ENCODE data around the gene BTBD7. TPM values are rescaled to one million over a fixed set of nuclear protein-coding genes. Genes with fewer than 3 reads are reported as not detected.

Gene BTBD7
- total RNA-seq, 1 donor from 2014 or later, result 22.2 TPM

DNA sequence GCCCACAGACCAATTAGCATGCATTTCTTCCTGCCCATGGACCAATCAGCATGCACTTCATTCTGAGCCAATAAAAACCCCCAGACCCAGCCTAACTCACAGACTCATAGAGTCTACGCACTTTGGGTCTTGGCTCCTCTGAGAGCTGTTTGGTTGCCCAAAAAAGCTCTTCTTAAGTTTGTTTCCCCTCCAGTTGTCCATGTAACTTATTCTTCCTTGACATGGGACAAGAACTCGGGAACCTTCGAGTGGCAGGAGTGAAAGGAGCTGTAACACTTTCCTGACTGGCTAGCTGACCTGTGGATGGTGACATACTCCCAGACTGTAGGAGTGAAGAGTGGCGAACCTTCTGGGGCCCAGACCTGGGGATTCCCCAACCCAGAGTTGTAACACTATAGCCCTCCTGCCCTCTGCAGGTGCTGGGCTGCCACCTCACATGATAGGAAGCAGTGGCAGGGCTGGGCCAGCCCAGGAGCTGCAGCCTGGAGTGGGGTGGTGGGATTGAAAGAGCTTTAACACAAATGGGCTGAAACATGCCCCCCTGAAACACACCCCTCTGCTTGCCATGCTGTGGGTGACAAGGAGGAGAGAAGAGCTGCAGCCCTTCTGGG lies 4.4 kb upstream of the BTBD7 start:
- H3K4me3 ChIP-seq (ENCODE audit: low read depth, low read length), result no peak overlapping the region
- TF ChIP-seq, protein P1, sequence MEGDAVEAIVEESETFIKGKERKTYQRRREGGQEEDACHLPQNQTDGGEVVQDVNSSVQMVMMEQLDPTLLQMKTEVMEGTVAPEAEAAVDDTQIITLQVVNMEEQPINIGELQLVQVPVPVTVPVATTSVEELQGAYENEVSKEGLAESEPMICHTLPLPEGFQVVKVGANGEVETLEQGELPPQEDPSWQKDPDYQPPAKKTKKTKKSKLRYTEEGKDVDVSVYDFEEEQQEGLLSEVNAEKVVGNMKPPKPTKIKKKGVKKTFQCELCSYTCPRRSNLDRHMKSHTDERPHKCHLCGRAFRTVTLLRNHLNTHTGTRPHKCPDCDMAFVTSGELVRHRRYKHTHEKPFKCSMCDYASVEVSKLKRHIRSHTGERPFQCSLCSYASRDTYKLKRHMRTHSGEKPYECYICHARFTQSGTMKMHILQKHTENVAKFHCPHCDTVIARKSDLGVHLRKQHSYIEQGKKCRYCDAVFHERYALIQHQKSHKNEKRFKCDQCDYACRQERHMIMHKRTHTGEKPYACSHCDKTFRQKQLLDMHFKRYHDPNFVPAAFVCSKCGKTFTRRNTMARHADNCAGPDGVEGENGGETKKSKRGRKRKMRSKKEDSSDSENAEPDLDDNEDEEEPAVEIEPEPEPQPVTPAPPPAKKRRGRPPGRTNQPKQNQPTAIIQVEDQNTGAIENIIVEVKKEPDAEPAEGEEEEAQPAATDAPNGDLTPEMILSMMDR (conservative IDR thresholded peaks at IDR 0.05; ENCODE audit: low read depth, low read length), result no peak
- no peak for DNase-seq (ENCODE audit: low read depth)

DNA sequence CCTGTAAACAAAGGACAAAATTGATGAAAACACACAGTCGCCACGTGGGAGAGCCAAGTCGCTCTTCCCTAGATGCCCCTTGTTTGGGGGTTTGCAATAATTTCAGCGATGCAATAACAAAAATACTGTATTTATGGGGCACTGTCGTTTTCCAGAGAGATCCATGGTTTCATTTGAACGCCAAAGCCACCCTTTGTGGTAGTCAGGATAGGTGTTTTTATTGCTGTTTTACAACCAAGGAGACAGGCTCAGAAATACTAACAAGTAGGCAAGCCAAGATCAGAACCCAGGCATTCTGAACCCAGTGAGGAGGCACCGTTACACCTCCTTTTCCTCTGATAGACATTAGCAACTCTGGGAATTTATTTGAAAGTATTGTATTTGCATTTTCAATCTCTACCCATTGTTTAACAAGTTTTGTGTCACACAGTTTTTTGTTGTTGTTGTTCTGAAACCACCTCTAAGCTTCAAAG lies 831 bp upstream of the BTBD7 start:
- TF ChIP-seq, protein P1 (conservative IDR thresholded peaks at IDR 0.05; ENCODE audit: low read depth, low read length), result no peak
- DNase-seq (ENCODE audit: low read depth), result no peak
- H3K4me3 ChIP-seq (ENCODE audit: low read depth, low read length), result peak overlapping the region; percentile 69

DNA sequence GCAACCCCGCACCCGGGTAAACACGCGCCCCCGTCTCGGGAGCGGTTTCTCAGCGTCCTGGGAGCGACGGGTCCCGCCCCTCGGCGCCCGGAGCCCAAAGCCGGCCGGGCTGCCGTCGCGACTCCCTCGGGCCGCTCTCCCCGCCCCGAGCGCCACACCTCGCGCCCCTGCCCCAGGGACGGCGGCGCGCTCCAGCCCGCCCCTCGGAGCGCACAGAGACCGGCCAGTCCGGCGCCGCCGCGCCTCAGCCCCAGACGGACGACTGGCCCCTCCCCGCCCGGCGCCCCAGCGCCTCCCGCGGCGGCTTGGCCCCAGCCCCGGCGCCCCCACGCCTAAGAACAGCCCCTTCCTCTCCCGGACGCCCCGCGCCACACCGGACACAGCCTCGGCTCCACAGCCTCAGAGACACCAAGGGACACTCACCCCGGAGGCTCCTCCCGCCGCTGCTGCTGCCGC lies 411 bp downstream of the BTBD7 start:
- H3K4me3 ChIP-seq (ENCODE audit: low read depth, low read length), result peak overlapping the region; percentile 69
- TF ChIP-seq, protein P1 (conservative IDR thresholded peaks at IDR 0.05; ENCODE audit: low read depth, low read length), result no peak
- DNase-seq (ENCODE audit: low read depth), result no peak

DNA sequence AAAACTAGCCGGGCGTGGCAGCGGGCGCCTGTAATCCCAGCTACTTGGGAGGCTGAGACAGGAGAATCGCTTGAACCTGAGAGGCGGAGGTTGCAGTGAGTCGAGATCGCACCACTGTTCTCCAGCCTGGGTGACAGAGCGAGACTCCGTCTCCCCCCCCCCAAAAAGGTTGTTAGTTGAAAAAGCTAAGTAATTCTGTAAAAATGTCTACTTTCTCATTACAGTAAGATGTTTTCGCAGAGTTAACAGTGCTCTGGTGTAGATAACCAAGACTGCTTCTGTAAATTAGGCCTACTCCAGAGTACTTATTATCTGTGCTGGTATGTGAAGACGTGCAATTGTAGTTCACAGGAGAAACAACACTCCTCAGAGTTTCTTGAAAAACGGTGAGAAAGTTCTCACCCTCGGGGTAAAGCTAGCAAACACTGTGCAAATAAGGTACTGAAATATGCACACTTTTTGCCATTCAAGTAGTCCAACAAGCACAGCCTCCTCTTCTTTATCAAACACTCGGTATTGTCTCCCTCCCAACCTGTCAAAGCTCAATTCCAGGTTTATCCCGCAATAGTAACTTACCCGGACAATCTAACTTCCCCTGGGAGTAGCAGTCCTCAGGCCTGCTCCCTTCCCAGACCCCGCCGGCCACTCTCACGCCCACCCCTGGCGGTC lies 974 bp downstream of the BTBD7 start:
- TF ChIP-seq, protein P1 (conservative IDR thresholded peaks at IDR 0.05; ENCODE audit: low read depth, low read length), result peak; percentile 4
- peak overlapping the region; percentile 69 for H3K4me3 ChIP-seq (ENCODE audit: low read depth, low read length)
- DNase-seq (ENCODE audit: low read depth), result no peak

DNA sequence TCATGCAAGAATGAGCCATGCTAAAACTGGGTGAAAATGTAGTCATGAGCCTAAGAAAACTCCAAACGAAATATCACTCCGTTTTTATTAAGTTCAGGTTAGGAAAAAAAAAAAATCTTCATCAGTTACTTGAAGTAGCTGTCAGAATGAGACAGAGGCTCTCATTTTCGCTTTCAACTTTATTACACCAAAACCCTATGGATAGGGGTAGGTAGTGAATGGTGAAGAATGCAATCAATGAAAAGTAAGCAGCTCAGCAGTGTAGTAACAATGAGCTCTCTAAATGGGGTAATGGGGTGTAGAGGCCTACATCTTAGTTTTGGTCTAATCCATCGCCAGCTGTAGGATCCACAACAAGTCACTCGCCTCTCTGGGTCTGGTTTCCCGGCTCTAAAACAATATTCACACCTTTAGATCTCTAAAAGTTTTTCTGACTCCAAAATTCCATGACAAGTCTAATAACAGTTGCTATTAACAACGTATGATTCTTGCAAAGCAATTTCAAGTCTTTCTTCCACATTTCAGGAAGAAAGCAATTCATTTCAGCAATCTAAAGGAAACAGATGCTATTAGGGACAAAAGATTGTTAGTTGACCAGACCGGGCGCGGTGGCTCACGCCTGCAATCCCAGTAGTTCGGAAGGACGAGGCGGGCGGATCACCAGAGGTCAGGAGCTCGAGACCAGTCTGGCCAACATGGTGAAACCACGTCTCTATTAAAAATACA lies 1.7 kb downstream of the BTBD7 start:
- DNase-seq (ENCODE audit: low read depth), result no peak
- peak overlapping the region; percentile 69 for H3K4me3 ChIP-seq (ENCODE audit: low read depth, low read length)
- TF ChIP-seq, protein P1 (conservative IDR thresholded peaks at IDR 0.05; ENCODE audit: low read depth, low read length), result no peak

DNA sequence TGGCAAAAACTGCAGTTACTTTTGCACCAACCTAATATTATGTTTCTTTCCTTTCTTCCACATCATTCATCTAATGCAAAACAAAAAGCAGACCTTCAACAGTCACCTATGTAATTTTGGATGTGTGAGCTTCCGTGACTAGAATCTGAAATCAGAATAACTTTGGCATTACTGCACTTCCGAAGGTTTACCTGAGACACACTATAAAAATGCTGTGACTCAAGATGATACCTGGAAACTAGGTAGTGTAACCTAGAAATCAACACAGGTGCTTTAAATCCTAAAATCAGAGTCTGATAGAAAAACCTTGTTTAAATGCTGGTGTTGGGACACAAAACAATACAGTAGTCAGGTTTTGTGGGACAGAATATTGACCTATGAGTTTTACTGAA lies 2.2 kb downstream of the BTBD7 start:
- no peak for DNase-seq (ENCODE audit: low read depth)
- TF ChIP-seq, protein P1 (conservative IDR thresholded peaks at IDR 0.05; ENCODE audit: low read depth, low read length), result no peak
- H3K4me3 ChIP-seq (ENCODE audit: low read depth, low read length), result peak overlapping the region; percentile 69
